ENCODE data around the gene KIF17.

GRCh38 chr1:20648946-20649345, 68.9 kb downstream of the KIF17 start:
- TF ChIP-seq TAF1 (IDR thresholded peaks at IDR 0.05; ENCODE audit: low read depth, low read length) (no peak), SPI1 (IDR thresholded peaks at IDR 0.05; ENCODE audit: low read depth, low read length) (no peak), POLR2A (IDR thresholded peaks at IDR 0.05; ENCODE audit: low read depth, low read length) (no peak), POLR2AphosphoS5 (IDR thresholded peaks at IDR 0.05; ENCODE audit: low read depth, low read length) (no peak)
